SK-N-MC (cell line): ENCODE results near the gene TMEM38A.

Source experiments
- EZH2 ChIP-seq: fragments of 200-600 bp; sonication (generic); IDR thresholded peaks from one replicate; pipeline ENCODE4 v1.6.1; 2017; ENCODE audit warnings: antibody characterized with exemption
- FOXP2 ChIP-seq: optimal IDR thresholded peaks from 2 replicates; pipeline ENCODE3; 2011; ENCODE audit warnings: mild to moderate bottlenecking, moderate library complexity; ENCODE audit not compliant: insufficient read depth; ENCODE audit errors: extremely low read length, control extremely low read depth
- POLR2AphosphoS5 ChIP-seq: IDR thresholded peaks from 2 replicates; pipeline ENCODE4 v1.6.1; 2012; ENCODE audit warnings: mild to moderate bottlenecking, low read depth, low read length, borderline replicate concordance

GRCh38 chr19:16715611-16716010 lies 54.7 kb downstream of the TMEM38A start:
- no peak for TF ChIP-seq POLR2AphosphoS5
- no peak for TF ChIP-seq EZH2
- no peak for TF ChIP-seq FOXP2
